ENCODE data around the gene NCBP3.
"Not testable (repeated sequence)": the region's sequence is repeated elsewhere in the genome, so short reads cannot be mapped to it uniquely, and the experiment has no call there.

The NCBP3 gene

DNA sequence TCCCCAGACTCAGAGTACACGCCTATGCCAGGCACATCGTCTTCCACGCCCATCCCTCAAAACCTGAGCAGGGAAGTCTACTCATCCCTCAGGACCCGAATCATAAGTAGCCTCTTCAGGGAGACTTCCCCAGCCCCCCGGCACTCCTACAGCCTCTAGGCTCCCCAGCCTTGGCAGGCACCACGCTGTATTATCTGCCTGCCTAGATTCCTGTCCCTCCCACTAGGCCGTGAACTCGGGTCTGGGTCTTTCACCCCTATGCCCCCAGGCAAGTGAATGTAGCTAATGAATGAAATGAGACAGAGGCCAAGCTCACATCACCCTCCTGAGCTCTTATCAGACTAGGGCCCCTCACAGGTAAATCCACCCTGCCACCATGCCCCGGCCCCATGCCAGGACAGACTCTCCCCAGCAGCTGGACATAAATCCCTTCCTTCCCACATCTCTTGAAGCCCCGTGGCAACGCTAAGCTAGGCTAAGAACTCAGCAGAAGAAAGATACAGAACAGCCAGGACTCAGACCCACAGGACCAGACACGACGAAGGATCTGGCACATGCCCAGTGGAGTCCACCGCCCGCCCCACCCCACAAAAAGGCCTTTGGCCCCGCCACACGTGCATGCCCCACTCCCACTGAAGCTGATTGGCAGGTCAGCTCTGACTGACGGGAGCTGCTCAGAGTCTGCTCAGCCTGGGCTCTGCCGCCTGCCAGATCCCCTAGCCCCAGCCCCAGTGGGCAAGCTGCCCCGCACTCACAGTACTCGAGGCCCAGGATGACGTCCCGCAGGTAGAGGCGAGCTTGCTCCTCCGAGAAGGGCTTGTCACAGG, 33.8 kb upstream of the NCBP3 start:
- no peak for DNase-seq

DNA sequence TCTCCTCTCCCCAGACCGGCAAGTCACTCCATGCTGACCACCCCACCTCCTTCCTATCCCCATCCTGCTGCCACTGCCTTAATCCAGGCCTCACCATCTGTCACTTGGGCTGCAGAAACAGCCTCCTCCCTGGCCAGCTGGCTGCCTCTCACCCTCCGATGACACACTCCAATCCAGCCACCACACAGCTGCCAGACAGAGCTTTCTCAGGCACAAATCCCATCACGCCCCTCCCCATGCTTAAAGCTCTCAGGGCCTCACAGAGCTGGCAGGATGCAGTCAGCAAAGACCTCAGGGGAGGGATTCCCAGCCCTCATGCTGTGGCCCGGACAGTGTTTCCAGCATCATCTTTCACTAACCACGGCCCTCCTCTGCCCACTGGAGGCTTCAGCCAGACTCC, 33.1 kb upstream of the NCBP3 start:
- no peak for DNase-seq

DNA sequence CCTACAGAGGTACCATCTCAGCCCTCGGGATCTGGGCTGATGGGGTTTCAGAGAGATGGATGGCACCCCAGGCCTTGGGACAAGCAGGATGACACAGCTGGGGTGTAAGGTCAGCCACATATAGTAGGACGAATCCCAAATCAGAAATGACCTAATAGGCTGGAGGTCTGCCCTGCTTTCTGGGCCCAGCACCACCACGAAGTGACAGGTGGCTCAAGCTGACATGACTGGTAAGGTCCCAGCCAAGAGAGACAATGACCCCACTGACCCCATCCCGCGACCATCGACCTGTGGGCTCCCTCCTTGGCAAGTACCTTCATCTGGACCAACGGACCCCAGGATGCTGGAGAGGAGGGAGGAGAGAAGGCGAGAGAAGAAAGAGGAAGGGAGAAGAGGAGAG, 31.2 kb upstream of the NCBP3 start:
- DNase-seq = no peak

DNA sequence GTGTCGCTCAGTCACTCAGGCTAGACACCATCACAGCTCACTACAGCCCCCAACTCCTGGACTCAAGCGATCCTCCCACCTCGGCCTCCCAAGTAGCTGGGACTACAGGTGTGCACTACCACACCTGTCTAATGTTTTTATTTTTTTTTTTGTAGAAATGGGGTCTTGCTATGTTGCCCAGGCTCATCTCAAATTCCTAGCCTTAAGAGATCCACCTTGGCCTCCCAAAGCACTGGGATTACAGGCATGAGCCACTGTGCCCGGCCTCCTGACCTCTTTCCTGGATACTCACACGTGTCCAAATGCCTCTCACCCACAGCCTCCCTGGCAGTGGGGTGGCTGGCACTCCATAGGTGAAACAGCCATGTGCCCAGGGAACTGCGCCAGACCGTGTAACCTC, 29.3 kb upstream of the NCBP3 start:
- no peak for DNase-seq

DNA sequence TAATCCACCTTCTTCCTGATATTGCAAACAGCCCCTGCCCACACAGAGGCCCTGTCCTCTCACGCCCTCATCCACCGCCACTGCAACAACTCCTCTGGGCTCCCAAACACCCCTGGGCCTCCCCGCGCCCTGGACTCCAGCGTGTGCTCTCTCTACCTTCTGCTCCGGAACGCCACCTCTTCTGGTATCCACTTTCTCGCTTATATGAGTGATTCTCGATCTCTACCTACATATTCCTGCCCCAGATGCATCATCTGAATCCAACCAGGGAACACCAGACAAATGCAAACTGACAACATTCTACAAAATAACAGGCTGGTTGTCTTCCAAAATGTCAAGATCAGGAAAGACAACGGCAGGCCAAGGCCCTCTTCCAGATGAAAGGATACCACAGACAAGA, 27.8 kb upstream of the NCBP3 start:
- no peak for DNase-seq

DNA sequence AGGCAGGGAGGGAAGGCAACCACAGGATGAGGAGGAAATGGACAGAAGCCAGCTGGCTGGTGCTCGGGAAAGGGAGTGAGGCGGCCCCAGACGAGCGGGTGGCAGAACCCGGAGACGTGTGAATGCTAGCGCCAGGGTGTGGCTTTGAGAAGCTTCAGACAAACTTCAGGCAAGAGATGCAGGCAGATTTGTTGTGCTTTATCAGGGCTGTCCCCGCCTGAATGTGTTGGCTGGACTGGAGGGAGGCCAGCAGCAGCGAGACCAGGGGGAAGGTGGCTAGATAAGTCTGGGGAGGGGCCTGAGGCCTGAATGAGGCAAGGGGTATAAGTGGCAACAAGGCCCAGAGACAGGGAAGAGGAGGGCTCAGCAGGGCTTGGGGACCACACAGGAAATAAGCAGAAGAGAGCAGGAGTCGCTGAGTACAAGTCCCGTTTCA, 24.8 kb upstream of the NCBP3 start:
- DNase-seq = no peak

DNA sequence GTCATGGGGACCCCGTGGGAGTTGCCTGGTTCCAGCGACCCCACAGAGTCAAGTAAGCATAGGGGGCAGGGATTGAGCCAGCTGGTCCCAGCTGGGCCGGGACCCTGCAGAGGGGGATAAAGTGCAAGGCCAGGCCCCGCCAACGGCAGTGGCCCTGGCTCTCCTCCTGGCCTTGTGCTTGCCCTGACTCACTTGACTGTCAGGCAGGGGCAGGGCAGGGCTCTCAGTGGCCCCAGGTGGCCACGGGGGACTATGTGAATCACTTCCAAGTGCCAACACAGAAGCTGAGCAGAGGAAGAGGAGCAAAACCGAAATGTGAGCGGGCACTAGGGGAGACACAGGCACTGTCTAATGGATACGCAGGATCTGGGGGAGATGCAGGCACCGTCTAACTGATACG, 21.6 kb upstream of the NCBP3 start:
- DNase-seq = no peak

DNA sequence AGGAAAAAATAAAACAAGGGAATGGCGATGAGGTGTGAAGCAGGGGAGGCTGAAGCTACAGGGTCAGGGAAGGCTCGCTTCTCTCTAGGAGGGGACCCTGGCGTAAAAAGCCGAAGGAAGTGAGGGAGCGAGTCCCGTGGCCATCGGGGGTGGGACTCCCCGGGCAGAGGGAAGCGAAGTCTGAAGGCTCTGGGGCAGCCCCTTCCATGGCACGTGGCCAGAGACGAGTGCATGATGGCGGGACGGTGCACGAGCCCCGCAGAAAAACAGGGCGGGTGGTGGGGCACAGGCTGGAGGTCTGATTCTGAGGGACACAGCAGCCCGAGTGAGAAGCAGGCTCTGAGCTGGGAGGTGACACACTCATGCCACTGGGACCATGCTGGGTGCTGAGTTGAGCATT, 21.1 kb upstream of the NCBP3 start:
- DNase-seq = no peak

DNA sequence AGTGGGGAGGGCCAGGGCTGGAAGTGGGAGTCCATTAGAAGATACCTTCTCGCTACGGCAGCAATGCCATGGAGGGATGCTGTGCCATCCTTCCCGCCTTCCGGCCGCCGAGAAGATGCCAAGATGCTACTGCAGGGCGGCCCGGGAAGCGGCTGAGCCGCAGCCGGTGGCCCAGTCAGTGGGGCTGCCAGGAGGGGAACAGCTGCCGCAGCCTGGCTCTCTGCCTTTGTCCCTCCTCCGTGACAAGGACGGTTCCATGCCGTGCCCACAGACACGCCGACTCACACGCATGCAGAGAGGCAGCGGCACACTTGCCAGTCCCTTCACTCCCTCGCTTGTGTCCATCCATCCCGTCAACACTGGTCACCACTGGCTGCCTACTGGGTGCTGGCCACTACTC, 20.2 kb upstream of the NCBP3 start:
- DNase-seq = no peak

DNA sequence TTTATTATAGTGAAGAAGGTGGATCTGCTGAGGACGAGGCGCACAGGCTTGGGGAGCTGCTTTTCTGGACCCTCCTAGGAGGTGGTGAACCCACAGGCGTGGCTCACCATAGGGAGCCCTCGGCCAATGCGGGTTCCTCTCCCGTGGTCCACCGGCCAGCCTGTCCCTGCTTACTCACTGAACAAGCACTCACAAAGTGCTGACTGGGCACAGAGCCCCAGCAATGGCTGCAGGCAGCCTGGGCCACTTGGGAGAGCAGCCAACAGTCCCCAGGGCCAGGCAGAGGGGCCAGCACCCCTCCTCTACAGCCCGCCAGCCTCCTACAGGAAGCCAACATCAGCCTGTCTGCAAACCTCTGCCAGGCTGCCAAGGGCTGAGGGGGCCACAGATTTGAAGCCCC, 19.1 kb upstream of the NCBP3 start:
- DNase-seq = no peak

DNA sequence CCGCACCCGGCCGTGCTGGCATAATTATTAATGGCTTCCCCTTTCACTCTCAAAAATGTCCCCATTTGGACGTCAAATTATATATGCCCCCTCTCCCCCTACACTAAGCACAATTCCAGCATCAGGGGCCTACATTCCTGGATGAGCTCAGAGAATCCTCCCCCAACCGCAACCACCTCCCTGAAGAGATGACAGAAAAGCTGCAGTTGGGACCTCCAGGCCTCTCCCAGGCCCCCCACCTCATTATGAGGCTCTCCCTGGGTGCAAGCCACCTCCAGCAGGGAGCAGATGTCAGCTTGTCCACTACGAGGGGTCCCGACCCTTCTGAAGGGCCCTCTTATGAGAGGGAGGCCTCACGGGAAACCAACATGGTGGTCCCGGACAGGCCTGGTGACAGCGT, 18.5 kb upstream of the NCBP3 start:
- DNase-seq = no peak

DNA sequence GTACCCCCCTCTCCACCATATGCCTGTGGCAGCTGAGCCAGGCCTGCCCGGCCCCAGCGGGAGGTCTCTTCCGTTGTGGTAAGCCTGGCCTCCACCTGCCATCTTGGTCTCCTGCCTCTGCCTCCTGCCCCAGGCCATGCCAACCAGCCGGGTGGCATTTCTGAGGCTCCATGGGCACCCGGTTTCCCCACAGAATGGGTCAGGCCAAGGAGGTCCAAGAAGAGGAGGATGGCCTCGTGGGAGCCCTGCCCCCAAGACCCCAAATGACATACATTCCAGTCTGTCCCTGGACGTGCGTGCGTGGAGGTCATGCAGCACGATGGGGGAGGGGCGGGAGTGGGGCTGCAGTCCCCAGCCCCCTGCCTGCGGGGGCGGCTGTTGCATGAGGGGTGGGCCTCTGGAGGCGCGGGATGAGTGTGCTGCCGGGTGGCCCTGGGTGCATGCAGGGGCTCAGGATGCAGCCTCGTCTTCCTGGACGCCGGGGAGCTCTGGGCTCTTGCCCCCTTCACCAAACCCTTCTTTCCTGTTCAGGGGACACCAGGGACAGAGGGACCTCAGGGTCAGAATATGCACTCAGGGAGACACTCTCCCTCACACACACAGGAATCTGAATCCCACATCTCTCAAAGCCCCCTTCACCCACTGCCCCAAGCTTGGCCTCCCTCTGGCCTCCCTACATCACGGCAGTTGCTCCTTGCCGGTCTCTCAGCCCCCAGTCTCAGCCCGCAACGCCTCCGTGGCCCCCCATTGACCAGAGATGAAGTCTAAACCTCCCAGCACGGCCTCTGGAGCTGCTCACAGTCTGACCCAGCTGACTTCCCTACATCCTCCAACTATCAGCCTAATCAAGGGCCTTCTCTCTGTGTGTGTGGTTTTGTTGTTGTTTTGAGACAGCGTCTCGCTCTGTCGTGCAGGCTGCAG, 16.0 kb upstream of the NCBP3 start:
- DNase-seq = no peak

DNA sequence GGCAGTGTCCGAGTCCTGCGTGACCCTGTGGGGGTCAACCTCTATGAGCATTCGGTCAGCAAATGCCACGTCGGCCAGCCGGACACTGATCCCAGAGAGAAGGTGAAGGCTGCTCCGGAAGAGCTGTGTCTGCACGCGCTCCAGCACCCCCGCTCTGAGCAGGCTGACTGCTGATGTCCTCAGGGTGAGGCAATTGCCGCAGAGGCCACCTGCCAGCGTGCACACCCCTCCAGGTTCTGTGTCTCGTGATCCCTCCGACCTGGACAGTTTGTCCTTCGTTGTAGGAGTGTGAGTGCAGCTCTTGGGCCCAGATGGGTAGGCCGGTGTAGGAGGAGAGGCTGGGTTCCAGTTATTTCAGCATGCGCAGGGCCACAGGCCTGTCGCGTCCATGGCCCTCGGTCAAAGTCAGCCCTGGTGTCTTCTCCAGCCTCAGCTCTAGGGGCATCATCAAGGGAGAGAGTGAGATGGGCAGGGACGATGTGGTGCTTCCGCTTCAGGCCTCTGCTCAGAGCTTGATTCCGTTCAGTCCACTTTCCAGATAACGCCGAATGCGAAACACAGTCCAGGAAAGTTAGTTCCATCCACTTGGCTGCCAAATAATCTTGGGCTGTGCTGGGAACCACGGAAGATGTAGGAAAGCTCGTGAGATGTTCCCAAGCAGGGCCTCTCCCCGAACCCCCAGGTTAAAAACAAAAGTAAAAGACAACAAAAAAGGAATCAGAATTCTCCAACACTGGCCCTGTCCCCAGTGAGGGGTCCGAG, 15.1 kb upstream of the NCBP3 start:
- DNase-seq = no peak

DNA sequence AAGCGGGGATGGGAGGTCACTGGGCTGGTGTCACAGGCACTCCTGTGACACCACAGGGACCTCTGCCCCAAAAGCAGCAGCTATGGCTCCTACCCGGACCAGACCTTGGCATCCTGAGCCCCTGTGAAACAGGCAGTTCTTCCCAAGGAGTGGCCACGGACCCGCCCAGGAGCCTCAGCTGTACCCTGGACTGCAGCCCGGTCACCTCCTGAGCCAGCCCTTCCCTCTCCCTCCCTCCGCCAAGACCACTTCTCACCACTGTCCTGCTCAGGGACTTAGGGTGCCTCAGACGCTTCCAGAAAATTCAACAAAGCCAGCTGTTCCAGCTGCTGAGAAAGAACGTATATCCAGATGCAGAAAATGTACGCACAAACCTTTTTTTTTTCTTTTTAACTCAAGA, 13.9 kb upstream of the NCBP3 start:
- no peak for DNase-seq

DNA sequence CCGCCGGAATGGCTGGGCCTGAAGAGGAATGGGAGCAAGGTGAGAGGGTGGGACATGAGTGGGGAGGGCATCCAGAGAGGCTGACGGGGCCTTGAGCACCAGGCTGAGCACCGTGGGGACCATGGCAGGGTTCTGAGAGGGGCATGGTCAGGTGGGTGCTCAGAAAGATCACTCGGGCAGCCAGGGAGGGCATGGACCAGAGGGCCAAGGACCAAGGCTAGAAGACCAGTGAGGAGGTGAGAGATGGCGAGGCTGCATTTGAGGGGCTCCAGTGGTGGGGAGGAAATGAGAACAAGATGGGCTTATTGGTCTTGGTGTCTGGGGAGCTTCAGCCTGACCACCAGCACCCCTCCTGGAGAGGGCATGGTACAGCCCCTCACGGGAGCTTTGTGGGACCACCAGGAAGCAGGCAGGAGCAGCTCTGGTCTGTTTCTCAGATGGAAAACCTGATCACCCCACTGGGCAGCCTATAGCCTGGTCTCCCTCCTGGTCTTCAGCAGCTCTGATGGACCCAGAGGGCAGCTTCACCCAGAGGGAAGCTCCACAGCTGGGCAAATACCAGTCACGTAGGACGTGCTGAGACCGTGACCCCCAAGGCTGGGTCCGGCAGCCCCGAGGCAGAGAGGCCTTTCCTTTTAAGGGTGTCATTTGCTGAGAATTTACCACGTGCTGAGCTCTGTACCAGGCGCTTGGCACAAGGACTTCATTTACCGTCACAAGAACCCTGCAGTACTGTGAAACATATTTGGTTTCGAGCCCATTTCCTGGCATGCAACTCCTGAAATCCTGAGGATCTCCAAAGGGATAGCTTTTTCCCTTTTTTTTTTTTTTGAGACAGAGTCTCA, 11.4 kb upstream of the NCBP3 start:
- DNase-seq = no peak

DNA sequence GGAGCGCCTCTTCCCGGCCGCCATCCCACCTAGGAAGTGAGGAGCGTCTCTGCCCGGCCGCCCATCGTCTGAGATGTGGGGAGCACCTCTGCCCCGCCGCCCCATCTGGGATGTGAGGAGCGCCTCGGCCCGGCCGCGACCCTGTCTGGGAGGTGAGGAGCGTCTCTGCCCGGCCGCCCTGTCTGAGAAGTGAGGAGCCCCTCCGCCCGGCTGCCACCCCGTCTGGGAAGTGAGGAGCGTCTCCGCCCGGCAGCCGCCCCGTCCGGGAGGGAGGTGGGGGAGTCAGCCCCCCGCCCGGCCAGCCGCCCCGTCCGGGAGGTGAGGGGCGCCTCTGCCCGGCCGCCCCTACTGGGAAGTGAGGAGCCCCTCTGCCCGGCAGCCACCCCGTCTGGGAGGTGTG, 8.2 kb upstream of the NCBP3 start:
- not testable (repeated sequence) for DNase-seq

DNA sequence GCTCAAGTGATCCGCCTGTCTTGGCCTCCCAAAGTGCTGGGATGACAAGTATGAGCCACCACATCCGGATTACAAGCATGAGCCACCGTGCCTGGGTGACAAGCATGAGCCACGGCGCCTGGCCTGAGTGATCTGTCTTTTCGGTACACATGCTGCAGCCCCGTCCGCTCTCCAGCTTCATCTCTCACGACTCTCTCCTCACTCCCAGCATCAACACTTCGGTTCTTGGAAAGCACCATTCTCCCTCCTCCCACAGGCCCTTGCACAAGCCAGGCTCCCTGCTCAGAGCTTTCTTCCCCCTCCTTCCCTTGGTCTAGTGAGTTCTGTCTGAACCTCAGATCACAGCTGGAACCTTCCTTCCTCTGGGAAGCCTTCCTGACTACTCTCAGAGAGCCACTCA, 6.5 kb upstream of the NCBP3 start:
- DNase-seq = no peak

DNA sequence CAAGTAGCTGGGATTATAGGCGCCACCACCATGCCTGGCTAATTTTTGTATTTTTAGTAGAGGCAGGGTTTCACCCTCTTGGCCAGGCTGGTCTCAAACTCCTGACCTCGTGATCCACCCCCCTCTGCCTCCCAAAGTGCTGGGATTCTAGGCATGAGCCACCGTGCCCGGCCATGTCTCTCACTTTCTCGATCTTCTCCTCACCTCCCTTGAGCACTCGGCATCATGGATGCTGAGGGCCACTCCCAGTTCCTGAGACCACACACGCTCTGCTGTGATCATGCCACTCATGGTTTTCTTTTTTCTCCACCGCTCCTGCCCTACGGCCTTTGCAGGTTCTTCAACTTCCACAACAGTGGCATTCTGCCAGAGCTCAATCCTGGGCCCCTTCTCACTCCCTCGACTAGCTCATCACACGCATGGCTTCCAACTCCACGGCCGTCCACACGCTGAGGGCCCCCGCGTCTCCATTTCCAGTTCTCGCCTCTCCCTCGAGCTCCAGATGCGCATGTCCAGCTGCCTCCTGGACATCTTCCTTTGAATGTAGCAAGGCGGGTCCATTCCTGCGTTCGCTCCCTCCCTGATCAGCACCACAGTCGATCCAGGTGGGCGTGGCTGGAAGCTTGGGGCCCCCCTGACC, 5.5 kb upstream of the NCBP3 start:
- no peak for DNase-seq

DNA sequence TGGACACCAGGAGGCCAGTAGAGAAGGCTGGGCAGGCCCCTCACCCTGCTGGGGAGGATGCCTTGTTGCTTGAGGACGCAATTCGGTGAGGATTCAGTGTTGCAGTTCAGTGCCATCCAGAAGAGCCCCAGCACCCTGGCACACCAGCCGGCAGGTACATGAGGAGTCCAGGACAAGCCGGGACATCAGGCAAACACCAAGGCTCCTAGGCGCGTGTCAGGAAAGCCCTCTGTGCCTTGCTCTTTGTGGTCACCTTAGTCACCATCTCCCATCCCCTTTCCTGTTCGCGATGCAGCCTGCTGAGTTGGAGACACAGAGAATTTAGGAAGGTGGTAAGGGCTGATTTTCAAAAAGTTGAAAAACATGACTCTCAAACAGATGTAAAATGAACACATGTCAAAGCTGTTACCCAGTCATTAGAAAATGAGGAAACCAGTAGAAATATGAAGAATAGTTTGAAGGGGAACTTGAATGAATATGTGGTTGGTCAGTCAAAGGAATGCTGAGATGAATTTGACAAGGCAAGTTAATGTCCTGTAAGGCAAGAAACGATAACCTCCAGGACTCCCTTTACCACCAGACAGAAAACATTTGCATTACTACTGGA, 2.3 kb upstream of the NCBP3 start:
- no peak for DNase-seq

DNA sequence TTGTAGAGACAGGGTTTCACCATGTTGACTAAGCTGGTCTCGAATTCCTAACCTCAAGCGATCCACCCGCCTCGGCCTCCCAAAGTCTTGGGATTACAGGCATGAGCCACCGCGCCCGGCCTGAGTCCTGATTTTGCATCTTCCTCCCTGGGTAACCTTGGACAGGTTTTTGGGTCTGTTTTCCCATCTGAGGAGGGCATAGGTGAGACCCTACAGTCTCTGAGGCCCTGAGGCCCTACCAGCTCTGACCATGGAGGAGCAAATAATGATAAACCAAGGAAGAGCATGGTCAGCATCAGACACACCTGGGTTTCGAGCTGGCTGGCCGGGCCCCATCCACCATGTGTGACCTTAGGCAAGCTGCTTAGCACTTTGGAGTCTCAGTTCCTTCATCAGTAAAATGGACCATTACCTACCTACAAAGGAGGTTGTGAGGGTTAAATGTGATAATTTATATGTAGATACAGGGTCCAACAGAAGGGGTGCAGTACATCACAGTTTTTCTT, 1.2 kb upstream of the NCBP3 start:
- no peak for DNase-seq

DNA sequence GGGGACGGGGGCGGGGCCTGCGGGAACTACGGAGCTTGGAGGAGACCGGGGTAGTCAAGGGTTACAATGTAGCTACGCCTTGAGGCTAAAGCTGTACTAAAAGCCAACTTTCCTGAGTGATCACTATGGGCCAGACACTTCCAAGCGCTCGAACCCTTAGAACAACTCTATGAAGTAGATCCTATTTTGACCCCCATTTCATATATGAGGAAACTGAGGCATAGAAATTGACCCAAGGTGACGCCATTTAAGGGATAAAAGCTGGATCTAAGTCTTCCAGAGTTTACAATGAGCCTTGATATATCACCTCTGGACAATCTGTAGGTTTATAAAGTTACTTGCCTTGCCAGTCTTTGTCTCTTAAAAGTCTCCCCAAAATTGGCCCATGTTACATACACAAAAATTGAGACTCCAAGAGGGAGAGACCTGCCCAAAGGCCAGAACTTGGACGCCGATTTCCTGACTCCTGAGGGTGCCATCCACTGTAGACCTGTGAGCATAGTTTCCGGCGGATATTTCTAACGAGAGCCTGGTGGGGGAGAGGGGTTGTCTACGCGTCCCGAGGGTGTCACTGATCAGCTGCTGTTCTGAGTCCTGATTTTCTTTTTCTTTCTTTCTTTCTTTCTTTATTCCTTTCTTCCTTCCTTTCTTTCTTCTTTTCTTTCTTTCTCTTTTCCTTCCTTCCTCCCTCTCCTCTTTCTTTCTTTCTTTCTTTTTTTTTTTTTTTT, 555 bp upstream of the NCBP3 start:
- DNase-seq = no peak

All from activated CD8-positive, alpha-beta memory T cell treated with anti-CD3 and anti-CD28 coated beads, Interleukin-2, amount 50 U/mL, for 4 hours (primary cell).